GM19324 (cell line): ENCODE data around the gene TPRN.

ENCODE experiments used
- ATAC-seq: cut with Tn5 transposase; IDR thresholded peaks from one replicate; pipeline ENCODE4 v1.9.1; 2021; ENCODE audit warnings: mild to moderate bottlenecking, moderate library complexity; ENCODE audit not compliant: unreplicated experiment, low FRiP score

Gene TPRN

GRCh38 chr9:137236936-137237421 lies 36.4 kb upstream of the TPRN start:
- no peak for ATAC-seq

GRCh38 chr9:137236238-137236935 lies 35.8 kb upstream of the TPRN start:
- no peak for ATAC-seq

DNA sequence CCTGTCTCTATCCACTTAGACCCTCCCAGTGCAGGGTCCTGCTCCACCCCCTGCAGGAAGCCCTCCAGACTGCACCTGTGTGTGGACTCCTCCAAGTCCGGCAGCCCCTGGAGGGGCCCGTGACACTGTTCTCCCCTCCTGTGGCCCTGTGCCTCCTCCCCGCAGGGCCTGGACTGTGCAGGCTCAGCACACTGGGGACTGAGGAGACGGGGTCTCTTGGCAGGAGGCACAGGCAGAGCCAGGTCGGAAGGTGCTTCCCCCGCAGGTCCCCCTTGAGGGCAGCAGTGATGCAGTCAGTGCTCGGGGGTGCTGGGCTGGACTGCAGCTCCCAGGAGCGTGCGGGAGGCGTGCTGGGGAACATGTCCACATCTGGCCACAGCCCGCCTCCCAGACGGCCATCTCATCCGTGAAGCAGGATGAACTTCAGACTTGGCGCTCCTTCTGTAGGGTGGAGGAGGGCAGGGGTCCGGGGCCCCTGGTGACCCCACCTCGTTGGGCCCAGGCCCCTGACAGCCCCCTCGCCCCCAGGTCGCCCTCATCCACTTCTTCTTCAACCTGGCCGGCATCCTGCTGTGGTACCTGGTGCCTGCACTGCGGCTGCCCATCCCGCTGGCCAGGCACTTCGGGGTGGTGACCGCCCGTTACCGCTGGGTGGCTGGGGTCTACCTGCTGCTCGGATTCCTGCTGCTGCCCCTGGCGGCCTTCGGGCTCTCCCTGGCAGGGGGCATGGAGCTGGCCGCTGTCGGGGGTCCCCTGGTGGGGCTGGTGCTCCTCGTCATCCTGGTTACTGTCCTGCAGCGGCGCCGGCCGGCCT lies 35.1 kb upstream of the TPRN start:
- ATAC-seq = no peak

DNA sequence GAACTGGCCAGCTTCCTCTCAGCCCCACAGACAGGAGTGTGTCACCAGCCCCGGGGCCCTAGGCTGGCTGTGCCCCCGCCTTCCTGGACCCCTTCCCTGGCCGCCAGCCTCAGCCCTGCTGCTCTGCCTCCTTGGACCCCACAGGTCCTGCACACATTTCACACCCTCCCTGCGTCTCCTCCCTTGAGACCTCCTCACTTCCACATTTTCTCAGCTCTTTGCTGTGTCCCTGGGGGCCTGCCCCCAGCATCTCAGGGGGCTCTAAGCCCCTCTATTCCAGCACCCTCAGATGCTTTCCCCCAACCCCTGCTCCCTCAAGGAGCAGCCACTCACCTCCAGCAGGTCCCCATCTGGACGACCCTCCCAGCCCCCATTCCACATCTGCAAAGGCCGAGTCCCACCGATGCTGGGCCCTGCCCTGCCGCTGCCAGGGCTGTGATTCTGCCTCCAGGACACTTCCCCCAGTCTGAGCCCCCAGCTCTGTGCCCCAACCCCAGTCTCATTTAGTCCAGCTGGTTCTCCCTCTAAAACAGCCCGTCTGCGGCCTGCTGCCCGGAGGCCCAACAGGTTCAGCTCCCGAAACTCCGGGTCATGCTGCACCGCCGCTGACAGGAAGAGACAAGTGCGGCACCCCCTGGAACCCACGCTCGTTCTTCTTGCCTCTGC lies 34.4 kb upstream of the TPRN start:
- no peak for ATAC-seq

DNA sequence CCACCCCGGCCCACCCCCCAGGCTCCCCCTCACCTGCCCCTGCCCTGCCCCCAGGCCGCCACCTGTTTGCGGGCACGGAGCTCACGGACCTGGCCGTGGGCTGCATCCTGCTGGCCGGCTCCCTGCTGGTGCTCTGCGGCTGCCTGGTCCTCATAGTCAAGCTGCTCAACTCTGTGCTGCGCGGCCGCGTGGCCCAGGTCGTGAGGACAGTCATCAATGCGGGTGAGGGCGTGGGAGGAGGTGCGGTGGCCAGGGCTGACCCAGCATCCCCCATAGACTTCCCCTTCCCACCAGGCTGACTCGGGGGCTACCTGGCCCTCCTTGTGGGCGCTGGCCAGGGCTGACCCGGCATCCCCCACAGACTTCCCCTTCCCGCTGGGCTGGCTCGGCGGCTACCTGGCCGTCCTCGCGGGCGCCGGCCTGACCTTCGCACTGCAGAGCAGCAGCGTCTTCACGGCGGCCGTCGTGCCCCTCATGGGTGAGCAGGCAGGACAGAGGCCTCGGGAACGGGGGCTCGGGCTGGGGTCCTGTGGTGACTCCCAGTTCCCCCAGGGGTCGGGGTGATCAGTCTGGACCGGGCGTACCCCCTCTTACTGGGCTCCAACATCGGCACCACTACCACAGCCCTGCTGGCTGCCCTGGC lies 33.6 kb upstream of the TPRN start:
- no peak for ATAC-seq

GRCh38 chr9:137233143-137233980 lies 32.8 kb upstream of the TPRN start:
- no peak for ATAC-seq

- no peak for ATAC-seq
Measured at GRCh38 chr9:137232510-137232909, 32.0 kb upstream of the TPRN start.

GRCh38 chr9:137232101-137232500 lies 31.6 kb upstream of the TPRN start:
- no peak for ATAC-seq

DNA sequence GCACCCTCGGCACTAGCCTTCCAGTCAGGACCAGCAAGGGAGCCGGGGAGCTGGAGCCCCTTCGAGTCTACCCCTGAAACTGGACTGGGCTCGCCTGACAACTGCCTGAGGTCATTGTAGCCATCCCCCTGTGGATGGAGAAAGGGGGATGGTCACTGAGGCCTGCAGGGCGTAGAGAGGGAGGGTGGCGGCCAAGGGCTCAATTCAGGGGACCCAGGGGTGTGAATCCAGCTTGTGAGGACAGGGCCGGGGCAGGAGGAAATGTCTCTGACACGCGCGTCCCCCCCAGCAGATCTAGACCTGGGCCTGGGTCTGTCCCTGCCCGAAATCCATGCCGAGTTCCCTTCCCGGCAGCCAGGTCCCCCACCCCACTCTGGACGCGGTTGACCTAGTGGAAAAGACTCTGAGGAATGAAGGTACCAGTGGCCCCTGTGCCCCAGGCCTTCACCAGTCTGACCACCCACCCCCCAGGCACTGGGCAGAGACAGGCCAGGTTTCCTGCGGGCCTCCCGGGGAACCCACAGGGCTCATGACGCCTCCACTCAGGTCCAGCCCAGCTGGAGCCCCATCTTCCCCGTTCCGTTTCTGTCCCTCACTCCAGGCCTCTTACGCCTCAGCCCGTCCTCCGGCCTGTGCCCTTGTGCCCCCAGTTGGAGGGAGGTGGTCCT lies 31.0 kb upstream of the TPRN start:
- ATAC-seq = no peak

- ATAC-seq = no peak
Measured at GRCh38 chr9:137230705-137231371, 30.3 kb upstream of the TPRN start, which contains the start of gene SLC34A3. TSS of gene SLC34A3 (plus strand) at chr9:137230901. CDS start at chr9:137231703, 802 bp downstream.

DNA sequence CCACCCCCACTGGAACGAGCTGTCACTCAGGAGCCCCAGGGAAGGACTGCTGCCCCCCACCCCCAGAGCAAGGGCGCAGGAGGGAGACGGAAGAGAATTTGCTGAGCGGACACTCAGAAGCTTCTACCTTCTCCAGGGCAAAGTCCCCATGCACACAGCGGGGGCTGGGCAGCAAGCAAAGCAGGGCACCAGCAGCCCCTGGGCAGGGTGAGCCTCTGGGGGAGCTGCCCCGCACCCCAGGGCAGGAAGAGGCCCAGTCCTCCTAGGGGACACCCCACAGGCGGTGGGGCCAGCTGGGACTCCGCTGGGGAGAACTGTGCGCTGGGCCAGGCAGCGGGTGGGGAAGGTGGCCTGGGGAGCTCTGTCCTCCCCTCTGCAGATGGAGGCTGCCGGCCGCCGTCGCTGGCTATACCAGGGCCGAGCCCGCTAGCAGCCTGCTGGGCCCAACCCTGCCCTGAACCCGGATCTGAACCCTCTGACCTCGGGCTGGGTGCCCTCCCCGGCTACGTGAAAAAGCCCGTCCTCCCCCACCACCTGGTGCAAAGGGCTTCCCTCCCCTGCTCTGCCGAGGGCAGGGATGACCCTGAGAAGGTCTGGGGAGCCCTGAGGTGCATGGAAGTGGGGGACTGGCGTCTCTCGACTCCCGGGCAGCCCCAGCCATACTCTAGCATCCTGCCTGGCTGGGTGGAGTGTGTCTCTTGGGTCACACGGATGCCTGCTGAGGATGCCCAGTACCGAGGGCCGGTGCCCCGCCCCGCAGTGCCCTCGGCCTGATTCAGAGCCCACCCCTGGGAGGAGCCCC lies 29.6 kb upstream of the TPRN start:
- no peak for ATAC-seq

DNA sequence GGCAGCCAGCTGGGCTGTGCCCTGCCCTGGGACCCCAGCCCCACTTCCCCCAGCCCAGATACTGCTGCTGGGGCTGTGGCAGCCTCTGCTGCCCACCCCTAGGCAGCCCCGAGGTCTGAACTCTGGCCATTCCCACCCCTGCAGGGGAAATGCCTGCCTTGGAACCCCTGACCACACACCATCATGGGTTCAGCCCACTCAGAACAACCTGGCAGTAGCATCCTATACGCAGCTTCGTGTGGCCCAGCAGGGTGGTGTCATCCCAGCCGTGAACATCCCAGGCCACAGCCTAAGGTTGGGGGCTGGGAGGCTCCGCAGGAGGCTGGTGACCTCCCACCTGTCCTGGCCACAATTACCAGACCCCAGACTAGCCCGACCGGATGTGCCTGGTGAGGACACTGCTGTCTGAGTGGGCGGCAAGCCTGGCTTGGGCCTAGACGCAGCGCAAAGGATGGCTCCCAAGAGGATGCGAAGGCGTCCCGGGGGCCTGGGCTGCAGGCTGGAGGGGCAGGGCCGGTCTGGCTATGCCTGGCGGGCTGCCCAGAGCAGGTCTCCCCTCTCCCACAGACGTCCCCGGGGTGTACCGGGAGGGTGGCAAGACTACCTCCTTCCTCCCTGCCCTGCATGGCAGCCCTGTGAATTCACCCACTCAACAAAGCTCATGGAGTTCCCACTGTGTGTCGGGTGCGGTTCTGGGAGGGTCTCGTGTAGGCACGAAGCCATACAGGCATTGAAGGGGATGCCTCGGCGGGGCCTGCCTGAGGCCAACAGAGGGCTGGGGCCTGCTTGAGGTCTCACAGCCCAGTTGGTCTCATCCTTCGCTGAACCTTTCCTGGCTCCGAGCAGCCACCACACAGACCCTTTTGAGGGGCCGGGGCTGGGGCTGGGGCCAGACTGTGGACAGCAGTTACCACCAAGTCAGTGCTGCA lies 28.7 kb upstream of the TPRN start:
- no peak for ATAC-seq

GRCh38 chr9:137228506-137228967 lies 28.0 kb upstream of the TPRN start:
- no peak for ATAC-seq

- ATAC-seq = no peak
Measured at GRCh38 chr9:137227853-137228505, 27.4 kb upstream of the TPRN start.

- no peak for ATAC-seq
Measured at GRCh38 chr9:137227054-137227852, 26.7 kb upstream of the TPRN start, which contains the start of gene RNF224. TSS of gene RNF224 (plus strand) at chr9:137227502. CDS start at chr9:137228336, 834 bp downstream.
